WTC11 (cell line): ENCODE measurements around the gene SDS. TPM values are rescaled to one million over a fixed set of nuclear protein-coding genes. Genes with fewer than 3 reads are reported as not detected.

Source experiments
- ATAC-seq: fragments of 200-7000 bp; cut with Tn5 transposase; 2 replicates; pipeline ENCODE4 v1.10.0; 2021; ENCODE audit warnings: mild to moderate bottlenecking, moderate library complexity
- CTCF ChIA-PET: fragments of 300-600 bp; sonication (Branson Sonifier 250); formaldehyde crosslinking; loops from one replicate; lab custom pipeline; 2021; ENCODE audit warnings: antibody characterized with exemption; lab: Charles Lee
- POLR2A ChIA-PET: fragments of 350-600 bp; sonication (Branson Sonifier 250); formaldehyde crosslinking; loops from one replicate; lab custom pipeline; 2021; ENCODE audit warnings: antibody characterized with exemption; lab: Charles Lee
- DNase-seq: peaks from one replicate; pipeline ENCODE4 v3.0.0; 2021; ENCODE audit warnings: low spot score
- H3K27ac Mint-ChIP-seq: 2 replicates; pipeline ENCODE4 v1.8.0; 2021; ENCODE audit warnings: mixed read lengths
- H3K27me3 Mint-ChIP-seq: 2 replicates; pipeline ENCODE4 v1.8.0; 2021; ENCODE audit warnings: low read depth, mild to moderate bottlenecking, moderate library complexity, mixed read lengths
- H3K36me3 Mint-ChIP-seq: 2 replicates; pipeline ENCODE4 v1.8.0; 2021; ENCODE audit warnings: mixed read lengths
- H3K4me1 Mint-ChIP-seq: 2 replicates; pipeline ENCODE4 v1.8.0; 2022; ENCODE audit warnings: mixed read lengths
- H3K4me3 Mint-ChIP-seq: 2 replicates; pipeline ENCODE4 v1.8.0; 2021; ENCODE audit warnings: mild to moderate bottlenecking, moderate library complexity, mixed read lengths
- H3K9me3 Mint-ChIP-seq: 2 replicates; pipeline ENCODE4 v1.8.0; 2021; ENCODE audit warnings: mixed read lengths
- ATF6 ChIP-seq: sonication (generic); formaldehyde crosslinking; IDR thresholded peaks from 2 replicates; pipeline ENCODE4 v1.8.1; 2023; ENCODE audit warnings: mild to moderate bottlenecking, missing genetic modification reagents
- EMX1 ChIP-seq: fragments of 250-450 bp; sonication (Bioruptor Pico); IDR thresholded peaks from 2 replicates; pipeline ENCODE4 v1.8.0; 2021; ENCODE audit warnings: mild to moderate bottlenecking
- ERG ChIP-seq: fragments of 250-450 bp; sonication (Bioruptor Pico); IDR thresholded peaks from 2 replicates; pipeline ENCODE4 v1.8.0; 2021; ENCODE audit warnings: mild to moderate bottlenecking
- GABPB1 ChIP-seq: sonication (generic); formaldehyde crosslinking; IDR thresholded peaks from 2 replicates; pipeline ENCODE4 v1.8.1; 2023; ENCODE audit warnings: mild to moderate bottlenecking, missing genetic modification reagents
- KAT7 ChIP-seq: sonication (generic); formaldehyde crosslinking; IDR thresholded peaks from 2 replicates; pipeline ENCODE4 v1.8.1; 2023; ENCODE audit warnings: missing genetic modification reagents, mild to moderate bottlenecking, borderline replicate concordance
- MXD4 ChIP-seq: fragments of 250-450 bp; sonication (Bioruptor Pico); IDR thresholded peaks from 2 replicates; pipeline ENCODE4 v1.8.0; 2021; ENCODE audit warnings: mild to moderate bottlenecking, moderate library complexity, borderline replicate concordance
- OVOL2 ChIP-seq: fragments of 250-450 bp; sonication (Bioruptor Pico); IDR thresholded peaks from 2 replicates; pipeline ENCODE4 v1.9.0; 2021; ENCODE audit warnings: mild to moderate bottlenecking, borderline replicate concordance
- PRDM15 ChIP-seq: sonication (generic); formaldehyde crosslinking; IDR thresholded peaks from 2 replicates; pipeline ENCODE4 v1.8.0; 2022; ENCODE audit warnings: missing genetic modification reagents
- PRRX2 ChIP-seq: fragments of 250-450 bp; sonication (Bioruptor Pico); IDR thresholded peaks from 2 replicates; pipeline ENCODE4 v1.8.0; 2021; ENCODE audit warnings: mild to moderate bottlenecking
- RORB ChIP-seq: fragments of 250-450 bp; sonication (Bioruptor Pico); IDR thresholded peaks from 2 replicates; pipeline ENCODE4 v1.9.0; 2021; ENCODE audit warnings: mild to moderate bottlenecking
- TEAD4 ChIP-seq: sonication (generic); formaldehyde crosslinking; IDR thresholded peaks from 2 replicates; pipeline ENCODE4 v1.8.0; 2022; ENCODE audit warnings: mild to moderate bottlenecking, missing genetic modification reagents
- ZBTB21 ChIP-seq: sonication (generic); formaldehyde crosslinking; IDR thresholded peaks from 2 replicates; pipeline ENCODE4 v1.8.1; 2023; ENCODE audit warnings: mild to moderate bottlenecking, missing genetic modification reagents, borderline replicate concordance
- ZNF121 ChIP-seq: sonication (generic); formaldehyde crosslinking; IDR thresholded peaks from 2 replicates; pipeline ENCODE4 v1.8.0; 2023; ENCODE audit warnings: missing genetic modification reagents
- ZNF232 ChIP-seq: sonication (generic); formaldehyde crosslinking; IDR thresholded peaks from 2 replicates; pipeline ENCODE4 v1.8.0; 2022; ENCODE audit warnings: mild to moderate bottlenecking, missing genetic modification reagents
- ZNF512 ChIP-seq: sonication (generic); formaldehyde crosslinking; IDR thresholded peaks from 2 replicates; pipeline ENCODE4 v1.8.1; 2022; ENCODE audit warnings: missing genetic modification reagents, borderline replicate concordance
- total RNA-seq: library from RNA; stranded (reverse); gene quantifications from 3 replicates; pipeline ENCODE4 v1.2.3, GENCODE V29; 2021
- TF ChIP-seq, protein P1 (sequence below): sonication (generic); formaldehyde crosslinking; IDR thresholded peaks from 2 replicates; pipeline ENCODE4 v1.8.1; 2023; ENCODE audit warnings: mild to moderate bottlenecking, moderate library complexity, missing genetic modification reagents
- TF ChIP-seq, protein P2 (sequence below): sonication (generic); formaldehyde crosslinking; IDR thresholded peaks from 2 replicates; pipeline ENCODE4 v1.8.0; 2022; ENCODE audit warnings: mild to moderate bottlenecking, missing genetic modification reagents
- TF ChIP-seq, protein P3 (sequence below): sonication (generic); formaldehyde crosslinking; IDR thresholded peaks from 2 replicates; pipeline ENCODE4 v1.8.1; 2022; ENCODE audit warnings: mild to moderate bottlenecking, moderate library complexity, missing genetic modification reagents
- TF ChIP-seq, protein P4 (sequence below): sonication (generic); formaldehyde crosslinking; IDR thresholded peaks from 2 replicates; pipeline ENCODE4 v1.8.0; 2022; ENCODE audit warnings: mild to moderate bottlenecking, missing genetic modification reagents

SDS gene
- total RNA-seq, 1 experiment from 2014 or later = 0.31 TPM

DNA sequence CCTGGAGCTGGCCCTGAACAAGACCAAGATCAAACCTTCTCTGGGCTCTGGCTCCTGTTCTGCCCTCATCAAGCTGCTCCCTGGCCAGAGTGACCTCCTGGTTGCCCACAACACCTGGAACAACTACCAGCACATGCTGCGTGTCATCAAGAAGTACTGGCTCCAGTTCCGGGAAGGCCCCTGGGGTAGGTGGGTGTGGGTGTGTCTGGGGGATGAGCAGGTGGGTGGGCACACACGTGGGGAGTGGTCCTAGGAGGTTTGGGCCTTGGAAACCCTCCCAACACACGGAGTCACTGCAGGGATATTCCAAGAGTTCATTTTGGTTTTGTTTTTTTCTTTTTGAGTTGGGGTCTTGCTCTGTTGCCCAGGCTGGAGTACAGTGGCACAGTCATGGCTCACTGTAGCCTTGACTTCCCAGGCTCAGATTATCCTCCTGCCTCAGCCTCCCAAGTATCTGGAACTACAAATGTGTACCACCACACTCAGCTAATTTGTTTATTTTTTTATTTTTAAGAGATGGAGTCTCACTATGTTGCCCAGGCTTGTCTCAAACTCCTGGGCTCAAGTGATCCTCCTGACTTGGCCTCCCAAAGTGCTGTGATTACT is 28.8 kb downstream of the SDS start:
- H3K4me1 Mint-ChIP-seq = no peaks in the 10 kb centered on the region
- CTCF ChIA-PET = no interaction called here
- H3K27me3 Mint-ChIP-seq = no peaks in the 10 kb centered on the region
- no peak overlapping the region for H3K27ac Mint-ChIP-seq
- no peaks in the 10 kb centered on the region for H3K9me3 Mint-ChIP-seq
- H3K4me3 Mint-ChIP-seq = no peak overlapping the region
- H3K36me3 Mint-ChIP-seq = peaks cover 21% of the 10 kb centered on the region
- no peak for TF ChIP-seq ZBTB21
- TF ChIP-seq TEAD4 = no peak
- TF ChIP-seq RORB (CRISPR knock-in tag) = no peak
- peak; percentile 32; the same call in 1 of the 2 replicates for TF ChIP-seq ZNF121
- TF ChIP-seq, protein P1, sequence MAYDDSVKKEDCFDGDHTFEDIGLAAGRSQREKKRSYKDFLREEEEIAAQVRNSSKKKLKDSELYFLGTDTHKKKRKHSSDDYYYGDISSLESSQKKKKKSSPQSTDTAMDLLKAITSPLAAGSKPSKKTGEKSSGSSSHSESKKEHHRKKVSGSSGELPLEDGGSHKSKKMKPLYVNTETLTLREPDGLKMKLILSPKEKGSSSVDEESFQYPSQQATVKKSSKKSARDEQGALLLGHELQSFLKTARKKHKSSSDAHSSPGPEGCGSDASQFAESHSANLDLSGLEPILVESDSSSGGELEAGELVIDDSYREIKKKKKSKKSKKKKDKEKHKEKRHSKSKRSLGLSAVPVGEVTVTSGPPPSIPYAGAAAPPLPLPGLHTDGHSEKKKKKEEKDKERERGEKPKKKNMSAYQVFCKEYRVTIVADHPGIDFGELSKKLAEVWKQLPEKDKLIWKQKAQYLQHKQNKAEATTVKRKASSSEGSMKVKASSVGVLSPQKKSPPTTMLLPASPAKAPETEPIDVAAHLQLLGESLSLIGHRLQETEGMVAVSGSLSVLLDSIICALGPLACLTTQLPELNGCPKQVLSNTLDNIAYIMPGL (CRISPR knock-in tag) = no peak
- TF ChIP-seq PRDM15 (CRISPR knock-in tag) = peak; percentile 48; the same call in 1 of the 2 replicates
- no peak for TF ChIP-seq ERG
- TF ChIP-seq EMX1 (CRISPR knock-in tag) = no peak
- DNase-seq = no peak
- POLR2A ChIA-PET = no interaction called here
- ATAC-seq = no peak

DNA sequence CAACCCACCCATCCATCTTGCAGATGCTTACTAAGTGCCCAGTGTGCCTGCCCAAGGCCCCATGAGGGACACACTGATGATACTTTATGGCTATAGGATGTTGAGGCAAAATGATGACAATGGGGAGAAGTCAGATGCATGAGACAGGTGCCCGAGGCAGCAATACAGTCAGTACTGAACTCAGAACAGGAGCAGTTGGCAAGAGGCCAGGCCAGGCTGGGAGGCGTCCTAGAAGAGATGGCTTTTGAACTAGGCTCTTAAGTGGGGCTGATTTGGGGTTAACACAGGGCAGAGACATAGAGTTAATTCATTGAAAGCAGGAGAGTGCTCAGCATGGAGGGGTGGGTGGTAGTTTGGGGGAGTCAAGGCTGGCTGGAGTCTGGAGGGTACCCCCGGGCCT is 29.7 kb downstream of the SDS start:
- no peak for DNase-seq
- CTCF ChIA-PET = no interaction called here

More for the DNA sequence above, 29.7 kb downstream of the SDS start:
- Mint-ChIP-seq H3K36me3 (peaks cover 21% of the 10 kb centered on the region), H3K4me3 (no peak overlapping the region), H3K27ac (no peak overlapping the region), H3K4me1 (no peaks in the 10 kb centered on the region), H3K27me3 (no peaks in the 10 kb centered on the region), H3K9me3 (no peaks in the 10 kb centered on the region)
- TF ChIP-seq OVOL2 (no peak), KAT7 (CRISPR knock-in tag) (no peak), GABPB1 (CRISPR knock-in tag) (no peak), ZNF512 (CRISPR knock-in tag) (no peak), ZNF232 (CRISPR knock-in tag) (no peak), MXD4 (CRISPR knock-in tag) (no peak), ATF6 (CRISPR knock-in tag) (no peak), PRRX2 (CRISPR knock-in tag) (no peak)
- TF ChIP-seq, protein P2, sequence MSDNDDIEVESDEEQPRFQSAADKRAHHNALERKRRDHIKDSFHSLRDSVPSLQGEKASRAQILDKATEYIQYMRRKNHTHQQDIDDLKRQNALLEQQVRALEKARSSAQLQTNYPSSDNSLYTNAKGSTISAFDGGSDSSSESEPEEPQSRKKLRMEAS = no peak
- TF ChIP-seq, protein P3, sequence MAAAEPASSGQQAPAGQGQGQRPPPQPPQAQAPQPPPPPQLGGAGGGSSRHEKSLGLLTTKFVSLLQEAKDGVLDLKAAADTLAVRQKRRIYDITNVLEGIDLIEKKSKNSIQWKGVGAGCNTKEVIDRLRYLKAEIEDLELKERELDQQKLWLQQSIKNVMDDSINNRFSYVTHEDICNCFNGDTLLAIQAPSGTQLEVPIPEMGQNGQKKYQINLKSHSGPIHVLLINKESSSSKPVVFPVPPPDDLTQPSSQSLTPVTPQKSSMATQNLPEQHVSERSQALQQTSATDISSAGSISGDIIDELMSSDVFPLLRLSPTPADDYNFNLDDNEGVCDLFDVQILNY (CRISPR knock-in tag) = no peak
- TF ChIP-seq, protein P4, sequence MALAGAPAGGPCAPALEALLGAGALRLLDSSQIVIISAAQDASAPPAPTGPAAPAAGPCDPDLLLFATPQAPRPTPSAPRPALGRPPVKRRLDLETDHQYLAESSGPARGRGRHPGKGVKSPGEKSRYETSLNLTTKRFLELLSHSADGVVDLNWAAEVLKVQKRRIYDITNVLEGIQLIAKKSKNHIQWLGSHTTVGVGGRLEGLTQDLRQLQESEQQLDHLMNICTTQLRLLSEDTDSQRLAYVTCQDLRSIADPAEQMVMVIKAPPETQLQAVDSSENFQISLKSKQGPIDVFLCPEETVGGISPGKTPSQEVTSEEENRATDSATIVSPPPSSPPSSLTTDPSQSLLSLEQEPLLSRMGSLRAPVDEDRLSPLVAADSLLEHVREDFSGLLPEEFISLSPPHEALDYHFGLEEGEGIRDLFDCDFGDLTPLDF = no peak
- POLR2A ChIA-PET = no interaction called here
- ATAC-seq = no peak
